Umbilical cord (tissue), 2 donors: ENCODE data around the gene DCUN1D3. TPM values are rescaled to one million over a fixed set of nuclear protein-coding genes. Genes with fewer than 3 reads are reported as not detected.
"Not testable (repeated sequence)": the region's sequence is repeated elsewhere in the genome, so short reads cannot be mapped to it uniquely, and the experiment has no call there.

Experiments used
- DNase-seq: peaks from one replicate; pipeline ENCODE4 v3.0.0-alpha.2; 2015; ENCODE audit warnings: low spot score
- total RNA-seq: library from RNA; depleted of rRNA; stranded (reverse); fragments of >200 nt; gene quantifications from one replicate; pipeline ENCODE4 v1.2.3, GENCODE V29; 2014; ENCODE audit warnings: low replicate concordance; ENCODE audit not compliant: insufficient read depth

DCUN1D3 gene
- total RNA-seq, 1 donor from 2014 or later, result 45.0 TPM

GRCh38 chr16:20830372-20830771 lies 69.8 kb downstream of the DCUN1D3 start:
- DNase-seq, result no peak

GRCh38 chr16:20829536-20829935 lies 70.6 kb downstream of the DCUN1D3 start:
- no peak for DNase-seq

GRCh38 chr16:20826039-20826566 lies 74.1 kb downstream of the DCUN1D3 start:
- peak; percentile 48 for DNase-seq

- DNase-seq, result no peak
These were observed 77.4 kb downstream of the DCUN1D3 start for GRCh38 chr16:20822521-20823325.

GRCh38 chr16:20821682-20822081 lies 78.5 kb downstream of the DCUN1D3 start:
- no peak for DNase-seq

- no peak for DNase-seq
These were observed 81.1 kb downstream of the DCUN1D3 start for GRCh38 chr16:20818929-20819585.

GRCh38 chr16:20814784-20815183 lies 85.4 kb downstream of the DCUN1D3 start:
- no peak for DNase-seq

GRCh38 chr16:20812510-20812909 lies 87.6 kb downstream of the DCUN1D3 start:
- DNase-seq, result no peak

GRCh38 chr16:20811889-20812439 lies 88.2 kb downstream of the DCUN1D3 start:
- no peak for DNase-seq

- no peak for DNase-seq
These were observed 92.3 kb downstream of the DCUN1D3 start for GRCh38 chr16:20807862-20808261.

- peak; percentile 98 for DNase-seq
These were observed 93.7 kb downstream of the DCUN1D3 start, which contains the start of the genes ERI2 and REXO5 for GRCh38 chr16:20806168-20807050. ERI2 (minus strand) TSS chr16:20806472; CDS start chr16:20806430, 42 bp downstream. REXO5 (plus strand) TSS chr16:20806527; CDS start chr16:20806954, 427 bp downstream.

GRCh38 chr16:20805684-20806167 lies 94.4 kb downstream of the DCUN1D3 start:
- DNase-seq, result not testable (repeated sequence)

Other genes starting within 250 kb of the DCUN1D3 start
- gene ACSM1, start 202.7 kb downstream of the DCUN1D3 start, total RNA-seq, result 0.24 TPM
- gene THUMPD1, start 158.5 kb downstream of the DCUN1D3 start, total RNA-seq, result 103 TPM
- 8.9 TPM for gene ACSM3, start 136.3 kb downstream of the DCUN1D3 start, total RNA-seq
- 26.7 TPM for gene ERI2, start 93.9 kb downstream of the DCUN1D3 start, total RNA-seq
- 4.1 TPM for gene REXO5, start 93.8 kb downstream of the DCUN1D3 start, total RNA-seq
- 40.0 TPM for gene LYRM1, start 413 bp upstream of the DCUN1D3 start, total RNA-seq